Testis (tissue), 2 donors: Measurements from ENCODE around the gene TPSB2.

Experiments
- POLR2A ChIP-seq: fragments of 450-650 bp; IDR thresholded peaks from one replicate; pipeline ENCODE4 v1.6.1; 2017; ENCODE audit warnings: antibody characterized with exemption, mild to moderate bottlenecking, moderate library complexity
- TF ChIP-seq, protein P1 (sequence below), 3 experiments: fragments of 450-650 bp in 2 of 3; fragments of 200-600 bp in 1 of 3; sonication (generic) in 1 of 3; IDR thresholded peaks; one replicate each; pipeline ENCODE4 v1.5.1; 2016 to 2019; ENCODE audit warnings: antibody characterized with exemption in 3 of 3, mild to moderate bottlenecking in 2 of 3, moderate library complexity in 1 of 3

DNA sequence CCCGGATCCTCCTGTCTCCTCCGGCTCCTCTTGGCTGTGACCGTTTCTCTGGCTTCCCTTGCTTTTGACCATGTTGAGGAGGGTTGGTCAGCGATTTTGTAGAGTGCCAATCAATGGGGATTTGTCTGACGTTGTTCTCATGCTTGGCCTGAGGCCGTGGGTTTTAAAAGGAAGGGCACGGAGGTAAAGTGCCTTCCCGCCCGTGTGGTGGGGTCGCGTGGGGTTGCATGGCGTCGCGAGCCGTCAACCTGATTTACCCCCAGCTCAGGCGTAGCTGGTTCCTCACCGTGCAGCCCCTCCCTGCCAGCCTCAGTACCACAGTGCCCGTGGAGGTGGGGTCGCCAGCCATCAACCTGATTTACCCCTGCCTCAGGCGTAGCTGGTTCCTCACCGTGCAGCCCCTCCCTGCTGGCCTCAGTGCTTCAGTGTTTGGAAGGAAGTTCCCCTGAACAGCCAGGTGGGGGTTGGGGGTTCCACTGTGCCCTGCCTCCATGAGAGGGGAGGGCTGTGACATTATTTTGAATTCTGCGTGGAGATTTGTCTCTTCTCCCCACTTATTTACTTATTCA lies 15.6 kb upstream of the TPSB2 start:
- TF ChIP-seq, protein P1, sequence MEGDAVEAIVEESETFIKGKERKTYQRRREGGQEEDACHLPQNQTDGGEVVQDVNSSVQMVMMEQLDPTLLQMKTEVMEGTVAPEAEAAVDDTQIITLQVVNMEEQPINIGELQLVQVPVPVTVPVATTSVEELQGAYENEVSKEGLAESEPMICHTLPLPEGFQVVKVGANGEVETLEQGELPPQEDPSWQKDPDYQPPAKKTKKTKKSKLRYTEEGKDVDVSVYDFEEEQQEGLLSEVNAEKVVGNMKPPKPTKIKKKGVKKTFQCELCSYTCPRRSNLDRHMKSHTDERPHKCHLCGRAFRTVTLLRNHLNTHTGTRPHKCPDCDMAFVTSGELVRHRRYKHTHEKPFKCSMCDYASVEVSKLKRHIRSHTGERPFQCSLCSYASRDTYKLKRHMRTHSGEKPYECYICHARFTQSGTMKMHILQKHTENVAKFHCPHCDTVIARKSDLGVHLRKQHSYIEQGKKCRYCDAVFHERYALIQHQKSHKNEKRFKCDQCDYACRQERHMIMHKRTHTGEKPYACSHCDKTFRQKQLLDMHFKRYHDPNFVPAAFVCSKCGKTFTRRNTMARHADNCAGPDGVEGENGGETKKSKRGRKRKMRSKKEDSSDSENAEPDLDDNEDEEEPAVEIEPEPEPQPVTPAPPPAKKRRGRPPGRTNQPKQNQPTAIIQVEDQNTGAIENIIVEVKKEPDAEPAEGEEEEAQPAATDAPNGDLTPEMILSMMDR (IDR thresholded peaks at IDR 0.05), result no peak
- no peak for TF ChIP-seq POLR2A
